DLD1 (cell line): ENCODE results near the gene CCDC175.

Experiments
- in situ Hi-C: cut with HindIII; loops from 2 replicates; pipeline ENCODE4 v1.10.0; 2017; ENCODE audit warnings: low sequenced_read_pairs

The CCDC175 gene

DNA sequence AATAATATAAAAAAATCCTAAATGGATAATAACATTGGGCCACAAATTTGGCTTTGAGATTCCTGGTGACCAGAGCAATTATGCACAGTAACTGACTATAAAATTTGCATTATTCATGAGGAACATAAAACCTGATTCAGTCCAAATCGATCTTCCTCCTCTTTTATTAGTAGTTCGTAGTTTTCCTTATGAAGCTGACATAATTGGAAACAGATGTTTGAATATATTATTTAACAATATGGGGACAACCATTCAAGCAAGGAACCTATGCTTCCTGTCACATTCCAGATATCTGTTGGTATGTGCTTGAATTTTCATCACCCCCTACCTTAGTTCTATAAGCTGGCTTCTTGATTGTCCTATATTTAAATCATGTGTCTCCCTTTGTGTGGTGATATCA is 34.9 kb downstream of the CCDC175 start:
- in situ Hi-C loops, result no loop called here

DNA sequence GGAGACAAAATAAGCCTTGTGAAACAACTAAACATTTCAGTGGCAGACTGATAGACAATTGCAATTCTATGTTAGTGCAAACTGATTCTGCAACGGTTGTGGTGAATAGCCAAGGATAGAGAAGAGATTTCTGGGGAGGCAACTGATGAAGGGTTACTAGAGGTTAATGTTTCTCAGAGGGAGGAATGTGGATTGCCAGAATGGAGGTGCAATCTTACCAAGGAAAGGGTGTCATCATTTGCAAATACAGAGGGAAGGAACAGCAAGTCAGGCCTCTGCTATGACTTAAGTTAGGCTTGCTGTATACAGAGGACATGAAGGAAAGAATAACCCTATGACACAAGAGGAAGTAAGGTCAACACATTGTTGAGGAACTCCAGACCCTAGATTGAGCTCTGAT is 35.8 kb downstream of the CCDC175 start:
- in situ Hi-C loops, result no loop called here

DNA sequence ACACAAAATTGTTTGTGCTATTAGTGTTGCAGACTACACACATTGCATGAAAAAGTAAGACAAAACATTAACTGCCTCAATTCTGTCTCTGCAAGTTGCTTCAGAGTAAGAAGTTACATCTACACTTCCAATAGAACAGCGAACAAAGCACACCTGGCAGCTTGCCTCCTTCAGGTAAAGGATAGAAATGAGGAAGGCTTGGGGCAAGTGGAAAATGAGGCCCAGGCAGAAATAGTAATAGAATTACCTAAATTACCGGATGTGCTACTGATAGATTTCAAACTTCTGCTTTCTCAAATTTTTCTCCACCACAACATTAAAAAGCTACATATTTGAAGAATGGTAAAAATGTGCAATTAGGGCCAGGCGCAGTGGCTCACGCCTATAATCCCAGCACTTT is 37.7 kb downstream of the CCDC175 start:
- in situ Hi-C loops, result no loop called here

GRCh38 chr14:59537476-59537875 is 39.1 kb downstream of the CCDC175 start:
- in situ Hi-C loops, result no loop called here

DNA sequence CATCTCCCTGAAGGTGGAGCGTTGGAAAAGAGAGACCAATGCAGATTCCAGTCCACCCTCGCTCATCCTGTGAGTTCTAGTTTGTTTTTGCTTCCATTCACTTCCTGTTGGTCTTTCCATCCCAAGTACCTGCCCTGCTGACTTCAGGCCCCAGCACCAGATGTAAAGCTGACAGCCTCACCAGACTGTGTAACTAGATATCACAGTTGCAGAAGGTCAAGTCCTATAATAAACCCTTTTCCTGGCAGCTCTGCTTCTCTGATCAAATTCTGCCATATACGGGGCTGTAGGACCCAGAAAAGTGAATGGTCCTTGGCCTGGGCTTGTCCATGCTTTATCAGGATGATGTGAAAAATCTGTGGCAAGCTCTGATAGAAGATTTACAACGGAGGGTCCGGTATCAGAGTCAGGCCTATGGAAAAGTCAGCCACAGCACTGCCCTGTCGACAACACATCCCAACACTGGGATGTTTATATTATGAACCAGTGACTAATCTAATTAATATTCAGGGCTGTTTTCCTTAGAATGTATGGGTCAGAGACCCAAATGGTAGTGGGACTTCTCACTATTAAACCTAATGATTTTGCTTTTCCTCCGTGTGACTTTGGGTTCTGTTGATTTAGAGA is 42.1 kb downstream of the CCDC175 start:
- in situ Hi-C loops, result no loop called here

DNA sequence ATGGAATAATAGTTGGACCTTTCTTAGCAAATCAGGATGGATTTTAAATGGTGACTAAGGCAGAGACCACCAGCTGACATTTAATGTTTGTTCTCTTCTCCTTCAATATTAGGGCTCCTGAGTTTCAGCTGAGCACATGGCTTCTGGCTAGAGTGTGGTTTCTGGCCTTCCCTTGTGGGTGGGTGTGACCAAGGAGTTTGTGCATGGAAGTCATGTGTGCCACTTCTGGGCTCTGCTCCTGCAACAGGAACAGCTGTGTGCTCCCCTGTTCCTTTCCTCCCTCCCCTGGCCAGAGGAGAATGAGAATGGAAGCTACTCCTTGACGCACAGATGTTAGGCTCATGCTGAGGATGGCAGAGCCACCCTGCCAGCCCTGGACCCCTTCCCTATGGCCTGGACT is 44.2 kb downstream of the CCDC175 start:
- in situ Hi-C loops, result no loop called here

DNA sequence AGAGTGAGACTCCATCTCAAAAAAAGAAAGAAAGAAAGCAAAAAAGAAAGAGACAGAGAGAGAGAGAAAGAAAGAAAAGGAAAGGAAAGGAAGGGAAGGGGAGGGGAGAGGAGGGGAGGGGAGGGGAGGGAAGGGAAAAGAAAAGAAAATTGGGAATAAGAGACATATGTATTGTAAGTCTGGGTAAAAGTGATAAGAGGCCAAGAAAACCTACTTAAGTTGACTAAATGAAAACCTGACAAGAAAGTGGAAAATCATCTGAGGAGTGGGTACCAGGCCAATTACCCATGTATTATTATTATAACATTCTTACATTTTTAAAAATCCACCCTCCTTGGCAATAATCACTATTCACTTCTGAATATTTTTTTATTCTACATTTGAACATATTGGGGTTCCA is 46.3 kb downstream of the CCDC175 start:
- in situ Hi-C loops, result no loop called here

GRCh38 chr14:59529189-59529588 is 47.4 kb downstream of the CCDC175 start:
- in situ Hi-C loops, result no loop called here

- in situ Hi-C loops, result no loop called here
Observed at GRCh38 chr14:59520224-59520623, 56.4 kb downstream of the CCDC175 start.

- in situ Hi-C loops, result no loop called here
Observed at GRCh38 chr14:59511916-59512575, 64.6 kb downstream of the CCDC175 start.

- in situ Hi-C loops, result no loop called here
Observed at GRCh38 chr14:59510966-59511365, 65.6 kb downstream of the CCDC175 start.

DNA sequence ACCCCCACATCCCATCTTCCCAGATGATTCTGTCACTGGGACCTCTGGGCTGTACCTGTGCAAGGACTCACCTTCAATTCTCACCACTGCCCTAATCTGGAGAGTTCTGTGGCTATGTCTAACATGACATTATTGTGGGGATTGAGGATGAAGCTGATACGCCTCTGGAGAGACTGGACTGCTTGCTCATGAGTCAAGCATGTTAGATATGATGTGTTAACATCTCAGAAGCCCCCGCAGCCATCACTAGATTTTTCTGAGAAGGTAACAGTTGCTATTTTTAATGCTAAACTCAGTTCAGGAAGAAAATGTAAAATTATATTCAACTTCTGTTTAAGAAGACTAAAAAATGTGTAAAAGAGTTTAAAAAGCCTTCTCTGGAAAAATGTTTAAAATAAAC is 66.6 kb downstream of the CCDC175 start:
- in situ Hi-C loops, result no loop called here

- in situ Hi-C loops, result no loop called here
Observed at GRCh38 chr14:59509101-59509500, 67.5 kb downstream of the CCDC175 start.

DNA sequence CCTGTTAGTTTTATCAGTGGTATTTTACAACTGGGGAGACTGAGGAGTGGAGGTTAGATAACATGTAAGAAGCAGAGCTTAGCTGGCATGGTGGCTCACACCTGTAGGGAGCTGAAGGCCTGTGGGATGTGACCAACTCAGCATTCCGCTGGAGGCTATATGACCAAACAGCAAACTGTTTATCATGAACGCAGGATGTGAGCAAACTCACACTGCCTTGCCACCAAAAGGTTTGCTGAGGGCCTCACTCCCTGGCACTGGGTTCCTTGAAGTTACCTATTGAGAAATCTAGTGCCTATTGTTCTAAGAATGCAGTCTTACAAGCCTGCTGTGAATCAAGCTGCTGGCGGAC is 68.9 kb downstream of the CCDC175 start:
- in situ Hi-C loops, result no loop called here

- in situ Hi-C loops, result no loop called here
Observed at GRCh38 chr14:59507063-59507751, 69.4 kb downstream of the CCDC175 start.

DNA sequence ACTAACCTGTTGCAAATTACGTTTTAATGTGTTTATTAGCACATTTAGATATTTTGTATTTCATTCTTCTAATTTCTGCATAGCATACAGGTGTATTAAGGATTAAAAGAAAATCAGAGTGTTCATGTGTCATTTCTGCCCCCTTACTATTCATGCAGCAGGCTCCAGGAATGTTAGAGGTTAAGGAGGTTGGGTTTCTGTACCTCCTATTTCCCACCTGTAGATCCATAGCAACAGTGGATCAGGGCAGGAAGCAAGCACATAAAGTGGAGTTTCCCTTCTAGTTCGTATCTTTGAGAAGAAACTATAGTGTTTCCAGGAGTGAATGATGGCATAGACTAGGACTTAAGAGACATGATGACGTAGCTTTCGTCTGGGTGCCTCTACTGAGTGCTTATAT is 73.4 kb downstream of the CCDC175 start:
- in situ Hi-C loops, result no loop called here

DNA sequence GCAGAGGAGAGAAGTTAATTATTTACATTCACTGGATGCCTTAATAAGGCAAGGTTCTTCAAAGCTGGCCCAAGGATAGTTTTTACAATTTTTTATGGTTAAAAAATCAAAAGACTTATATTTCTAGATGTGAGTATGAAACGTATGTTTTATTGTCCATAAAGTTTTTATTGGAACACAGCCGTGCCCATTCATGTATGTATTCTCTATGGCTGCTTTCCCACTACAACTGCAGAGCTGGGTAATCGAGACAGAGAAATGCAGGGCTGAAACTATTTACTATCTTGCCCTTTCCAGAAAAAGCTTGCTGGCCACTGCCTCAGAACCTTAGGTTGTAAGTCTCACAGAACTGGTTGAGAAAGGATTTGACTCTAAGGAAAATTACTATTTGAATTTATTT is 75.9 kb downstream of the CCDC175 start:
- in situ Hi-C loops, result no loop called here

DNA sequence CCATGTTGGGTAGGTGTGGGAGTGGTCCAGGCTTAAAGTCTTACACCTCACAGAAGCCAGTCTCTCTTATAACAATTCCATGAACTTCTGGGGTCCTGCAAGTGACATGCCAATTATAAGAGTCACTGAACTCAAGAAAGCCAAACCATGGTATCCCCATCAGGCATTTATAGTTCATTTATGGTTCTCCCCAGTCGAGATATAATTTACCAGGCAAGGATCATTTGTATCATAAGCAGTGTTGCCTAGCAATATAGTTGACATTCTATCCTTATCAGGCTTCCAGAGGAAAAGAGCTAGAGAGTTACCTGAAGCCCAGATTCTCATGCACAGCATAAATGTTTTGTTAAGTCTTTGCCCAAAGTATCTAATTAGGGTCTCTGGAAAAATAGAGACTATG is 84.2 kb downstream of the CCDC175 start:
- in situ Hi-C loops, result no loop called here

GRCh38 chr14:59490756-59491155 is 85.9 kb downstream of the CCDC175 start:
- in situ Hi-C loops, result no loop called here

GRCh38 chr14:59484639-59485175 is 91.9 kb downstream of the CCDC175 start:
- in situ Hi-C loops, result no loop called here

- in situ Hi-C loops, result no loop called here
Observed at GRCh38 chr14:59483819-59484638, 92.6 kb downstream of the CCDC175 start, which contains the start of the genes JKAMP and L3HYPDH. Gene JKAMP (plus strand): TSS chr14:59484517. CDS start chr14:59484590, 73 bp downstream. Gene L3HYPDH (minus strand): TSS chr14:59484408. CDS start chr14:59484316, 92 bp downstream.
